HG03139 (cell line): Measurements from ENCODE around the gene KCNJ6.

Experiments used
- ATAC-seq: cut with Tn5 transposase; IDR thresholded peaks from one replicate; pipeline ENCODE4 v1.9.1; 2021; ENCODE audit not compliant: unreplicated experiment

The KCNJ6 gene

GRCh38 chr21:37868446-37869295 is 47.6 kb downstream of the KCNJ6 start:
- no peak for ATAC-seq

DNA sequence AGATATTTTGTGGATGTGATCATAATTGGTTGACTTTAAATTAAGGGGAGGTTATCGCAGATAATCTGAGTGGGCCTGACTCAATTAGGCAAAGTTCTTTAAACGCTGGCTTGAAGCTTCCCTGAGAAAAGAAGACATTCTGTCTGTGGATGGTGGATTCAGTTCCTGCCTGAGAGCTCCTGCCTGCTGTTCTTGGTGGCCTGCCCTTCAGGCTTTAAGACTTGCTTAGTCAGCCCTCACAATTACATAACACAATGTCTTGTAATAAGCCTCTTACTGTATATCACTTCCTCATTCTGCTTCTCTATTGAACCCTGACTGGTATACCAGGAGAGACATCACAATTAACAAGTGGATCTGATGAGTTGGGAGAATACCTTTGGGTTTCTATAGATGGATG is 50.2 kb downstream of the KCNJ6 start:
- no peak for ATAC-seq

DNA sequence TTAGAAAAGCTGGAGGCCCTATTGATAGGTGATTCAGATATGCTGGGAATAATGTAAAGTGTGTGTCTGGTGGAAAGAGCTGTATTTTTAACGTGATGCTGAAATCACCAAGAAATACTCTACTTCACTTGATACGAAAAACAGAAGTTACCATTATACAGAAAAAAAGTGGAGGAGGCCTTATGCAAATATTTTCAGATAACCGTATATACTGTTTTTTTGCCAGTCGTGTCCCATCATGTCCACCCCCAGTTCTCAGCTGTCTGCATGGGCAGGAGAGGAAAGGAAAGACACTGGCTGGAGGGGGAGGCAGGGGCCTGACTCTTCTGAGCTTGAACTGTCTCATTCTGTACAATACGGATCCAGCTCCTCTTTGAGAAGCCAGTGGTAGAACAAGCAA is 51.1 kb downstream of the KCNJ6 start:
- no peak for ATAC-seq

DNA sequence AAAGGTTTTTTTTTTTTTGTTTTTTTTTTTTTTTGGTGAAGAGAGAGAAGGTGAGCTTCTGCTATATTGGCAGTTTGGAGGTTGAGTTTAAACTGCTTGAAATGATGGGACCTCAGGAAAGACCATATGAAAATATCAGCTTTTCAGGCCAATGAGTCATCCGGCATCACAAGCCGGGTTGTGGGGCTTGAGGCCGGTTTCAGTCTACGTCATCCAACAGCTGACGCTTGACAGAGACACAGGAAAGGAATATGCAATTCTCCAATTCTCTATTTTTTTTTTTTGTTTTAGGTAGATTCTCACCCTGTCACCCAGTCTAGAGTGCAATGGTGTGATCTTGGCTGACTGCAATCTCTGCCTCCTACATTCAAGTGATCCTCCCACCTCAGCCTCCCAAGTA is 52.4 kb downstream of the KCNJ6 start:
- no peak for ATAC-seq

DNA sequence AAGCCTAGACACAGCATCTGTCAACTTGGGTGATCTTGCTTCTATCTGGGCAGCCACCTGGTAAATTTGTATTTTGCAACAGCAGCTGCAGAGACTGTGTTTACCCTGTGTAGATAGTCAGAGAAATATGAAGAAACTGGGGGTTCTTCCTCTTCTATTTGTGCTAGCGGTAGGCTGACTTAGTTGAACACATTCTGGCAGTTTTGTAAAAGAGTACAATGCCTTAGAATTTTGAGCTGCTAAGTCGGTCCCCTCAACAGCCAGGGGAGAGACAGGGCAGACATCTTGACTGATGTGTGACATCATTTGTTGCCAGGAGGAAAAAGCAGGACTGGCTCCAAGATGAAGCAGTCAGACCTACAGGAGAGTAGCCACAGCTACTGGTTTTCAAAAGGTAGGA is 53.7 kb downstream of the KCNJ6 start:
- ATAC-seq, result no peak

- ATAC-seq, result no peak
Measured at GRCh38 chr21:37861561-37861960, 54.7 kb downstream of the KCNJ6 start.

DNA sequence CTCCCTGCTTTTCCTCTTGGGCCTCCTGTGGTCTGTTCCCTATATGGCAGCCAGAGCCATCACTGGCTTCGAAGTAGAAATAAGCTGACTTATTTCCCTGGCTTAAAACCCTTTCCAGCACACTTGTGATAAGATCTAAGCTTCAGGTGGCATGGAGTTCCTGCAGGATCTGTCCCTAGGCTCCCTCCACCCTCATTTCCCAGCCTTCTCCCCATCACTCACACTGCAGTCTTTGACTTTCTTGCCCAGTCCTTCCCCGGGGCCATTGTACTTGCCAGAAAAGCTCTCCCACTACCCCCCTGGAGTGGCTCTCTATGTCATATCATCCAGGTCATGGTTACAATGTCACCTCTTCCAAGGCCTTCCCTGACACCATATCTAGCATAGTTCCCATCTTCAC is 55.8 kb downstream of the KCNJ6 start:
- ATAC-seq, result no peak

GRCh38 chr21:37855647-37856625 is 60.3 kb downstream of the KCNJ6 start:
- no peak for ATAC-seq

DNA sequence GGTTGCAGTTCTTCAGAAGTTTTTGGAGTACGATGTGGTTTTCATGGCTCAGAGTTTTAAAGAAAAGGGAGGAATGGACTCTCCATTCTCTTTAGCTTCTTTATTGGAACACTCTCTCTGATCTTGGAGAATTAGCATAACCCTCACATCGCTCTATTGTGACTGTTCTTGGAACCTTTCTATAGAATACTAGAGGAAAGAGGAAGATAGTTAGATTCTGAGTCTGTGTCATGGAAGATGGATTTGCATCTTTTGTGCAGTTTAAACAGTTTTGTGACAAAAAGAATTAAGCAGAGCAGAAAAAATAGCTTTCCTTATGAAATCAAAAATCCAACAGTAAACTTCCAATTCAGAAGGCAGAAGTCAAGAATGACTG is 61.0 kb downstream of the KCNJ6 start:
- ATAC-seq, result no peak

DNA sequence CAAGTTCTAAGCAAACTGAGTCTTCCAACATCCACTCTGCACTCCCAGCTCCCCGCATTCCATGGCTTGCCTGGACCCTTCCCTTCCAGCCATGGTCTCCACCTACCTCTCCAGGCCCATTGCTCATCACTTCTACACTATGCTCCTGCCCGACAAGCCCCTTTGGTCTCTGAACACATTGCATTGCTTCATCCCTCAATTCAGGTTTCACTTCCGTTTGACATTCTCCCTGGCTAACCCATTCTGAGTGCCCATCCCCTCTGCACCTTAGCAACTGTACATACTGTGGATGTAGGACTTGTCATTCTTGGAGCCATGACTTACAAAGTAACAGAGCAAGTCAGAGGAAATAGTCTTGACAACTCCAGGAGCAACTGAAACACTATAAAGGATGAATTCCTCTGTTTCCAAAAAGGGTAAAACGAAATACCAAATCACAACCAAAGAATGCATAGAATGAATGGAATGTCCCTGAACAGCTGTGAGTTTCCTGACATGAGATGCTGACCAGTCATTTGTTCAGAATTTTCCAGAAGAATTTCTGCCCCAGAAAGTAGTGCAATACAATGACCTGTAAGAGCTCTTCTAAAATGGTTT is 66.7 kb downstream of the KCNJ6 start:
- no peak for ATAC-seq

- no peak for ATAC-seq
Measured at GRCh38 chr21:37848721-37849490, 67.4 kb downstream of the KCNJ6 start.

- no peak for ATAC-seq
Measured at GRCh38 chr21:37845535-37845934, 70.7 kb downstream of the KCNJ6 start.

DNA sequence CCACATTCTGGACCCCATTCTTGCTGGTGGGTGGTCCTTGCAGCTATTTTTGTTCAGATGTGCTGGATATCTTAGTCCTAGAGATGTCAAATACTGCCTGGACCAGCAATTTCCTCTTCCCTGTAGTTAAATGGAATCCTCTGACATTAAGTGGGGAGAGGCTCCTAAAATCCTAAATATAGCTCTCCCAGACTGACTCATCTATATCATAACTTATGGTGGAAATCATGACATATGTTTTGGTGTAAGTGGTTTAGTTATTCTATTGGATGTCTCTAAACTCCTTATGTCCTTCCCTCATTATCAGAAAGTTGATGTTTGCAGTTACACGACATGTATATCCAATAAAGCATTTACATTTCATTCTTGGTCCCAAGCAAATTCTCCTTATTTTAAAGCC is 73.1 kb downstream of the KCNJ6 start:
- no peak for ATAC-seq

- ATAC-seq, result no peak
Measured at GRCh38 chr21:37842163-37842919, 73.9 kb downstream of the KCNJ6 start.

DNA sequence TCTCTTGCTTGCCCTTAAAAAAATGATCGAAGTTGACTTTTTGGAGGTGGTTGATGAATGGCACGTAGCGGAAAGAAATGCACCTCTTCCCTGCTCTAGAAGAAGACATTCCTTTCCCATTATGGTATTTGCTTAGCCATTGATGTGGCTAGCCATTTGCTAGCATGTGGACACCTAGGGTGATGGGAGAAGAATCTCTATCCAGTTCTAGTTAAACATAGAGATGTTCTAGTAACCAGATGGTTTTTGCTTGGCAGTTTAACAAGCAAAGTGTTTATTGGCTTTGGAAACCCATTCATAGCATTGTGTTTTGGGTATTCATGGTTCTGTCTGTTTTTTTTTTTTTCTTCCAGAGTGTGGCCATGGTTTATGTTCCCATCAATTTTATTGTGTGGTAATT is 78.9 kb downstream of the KCNJ6 start:
- no peak for ATAC-seq

GRCh38 chr21:37835481-37835880 is 80.8 kb downstream of the KCNJ6 start:
- ATAC-seq, result no peak

- no peak for ATAC-seq
Measured at GRCh38 chr21:37833301-37833700, 83.0 kb downstream of the KCNJ6 start.

DNA sequence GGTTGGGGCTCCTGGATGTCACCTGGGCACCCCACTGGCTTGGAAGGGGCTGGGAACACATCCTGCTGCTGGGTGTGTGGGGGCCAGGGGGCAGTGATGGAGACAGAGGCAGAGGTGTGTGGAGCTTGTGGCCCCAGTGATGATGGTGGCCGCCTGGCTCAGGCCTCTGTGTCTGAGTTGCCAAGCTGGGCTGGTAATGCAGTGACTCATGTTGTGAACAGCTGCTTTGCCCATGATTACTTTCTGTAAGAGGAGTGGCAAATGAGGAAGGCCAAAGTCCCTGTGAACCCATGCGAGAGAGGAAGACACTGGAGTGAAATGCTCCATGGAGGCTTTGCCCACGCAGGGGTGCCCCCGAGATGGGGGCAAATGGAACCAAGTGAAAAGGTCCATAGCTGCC is 86.8 kb downstream of the KCNJ6 start:
- ATAC-seq, result no peak

DNA sequence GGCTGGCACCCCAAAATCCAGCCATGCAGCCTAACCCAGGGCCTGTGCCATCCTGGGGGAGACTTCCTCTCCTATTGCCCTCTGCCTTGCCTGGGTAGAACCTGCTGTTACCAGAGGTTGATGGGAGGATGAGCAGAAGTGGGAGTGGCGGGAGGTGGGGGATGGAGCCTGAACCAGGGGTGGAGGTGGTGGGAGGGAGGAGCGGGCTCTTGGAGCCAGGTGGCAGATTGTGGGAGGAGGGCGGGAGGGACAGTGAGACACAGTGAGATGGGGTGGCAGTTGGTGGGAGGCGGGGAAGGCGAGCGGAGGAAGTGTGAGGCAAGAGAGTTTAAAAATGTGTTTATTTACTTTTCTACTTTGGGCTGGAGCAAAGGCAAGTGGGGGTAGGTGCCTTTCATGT is 87.3 kb downstream of the KCNJ6 start:
- no peak for ATAC-seq

DNA sequence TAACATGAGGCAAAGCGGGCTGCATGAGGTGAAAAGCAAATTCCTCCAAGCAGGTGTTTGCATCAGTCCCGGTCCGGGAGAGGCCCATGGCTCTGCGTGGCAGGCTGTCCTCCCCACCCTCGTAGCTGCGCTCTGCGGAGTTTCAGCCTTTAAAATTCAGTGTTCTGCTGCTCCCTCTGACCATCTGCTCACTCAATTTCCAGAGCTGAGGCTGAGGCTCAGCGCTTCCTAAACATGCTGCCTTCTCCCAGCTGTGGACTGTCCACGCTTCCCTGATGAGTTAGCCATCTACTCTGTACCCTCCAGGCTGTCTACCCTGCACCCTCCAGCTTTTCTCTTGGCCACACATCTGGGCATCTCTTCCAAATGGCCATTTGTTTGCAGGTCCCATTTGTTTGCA is 87.7 kb downstream of the KCNJ6 start:
- ATAC-seq, result no peak
